HG03457 (cell line): ENCODE measurements around the gene MAPKAP1.

Experiments
- ATAC-seq: cut with Tn5 transposase; IDR thresholded peaks from one replicate; pipeline ENCODE4 v1.9.1; 2021; ENCODE audit warnings: moderate number of reproducible peaks; ENCODE audit not compliant: unreplicated experiment

Gene MAPKAP1

GRCh38 chr9:125679597-125680189 is 27.3 kb downstream of the MAPKAP1 start:
- ATAC-seq: no peak

- ATAC-seq: no peak
Measured at GRCh38 chr9:125674981-125675973, 31.7 kb downstream of the MAPKAP1 start.

GRCh38 chr9:125672876-125673275 is 34.1 kb downstream of the MAPKAP1 start:
- no peak for ATAC-seq

- no peak for ATAC-seq
Measured at GRCh38 chr9:125663127-125663526, 43.9 kb downstream of the MAPKAP1 start.

- ATAC-seq: no peak
Measured at GRCh38 chr9:125660557-125660956, 46.5 kb downstream of the MAPKAP1 start.

GRCh38 chr9:125659954-125660353 is 47.1 kb downstream of the MAPKAP1 start:
- no peak for ATAC-seq

- no peak for ATAC-seq
Measured at GRCh38 chr9:125659201-125659840, 47.7 kb downstream of the MAPKAP1 start.

GRCh38 chr9:125656560-125656959 is 50.4 kb downstream of the MAPKAP1 start:
- ATAC-seq: no peak

GRCh38 chr9:125655691-125656410 is 51.2 kb downstream of the MAPKAP1 start:
- no peak for ATAC-seq

- no peak for ATAC-seq
Measured at GRCh38 chr9:125655066-125655633, 51.9 kb downstream of the MAPKAP1 start.

GRCh38 chr9:125654121-125654520 is 52.9 kb downstream of the MAPKAP1 start:
- ATAC-seq: no peak

- no peak for ATAC-seq
Measured at GRCh38 chr9:125653325-125653724, 53.7 kb downstream of the MAPKAP1 start.

- no peak for ATAC-seq
Measured at GRCh38 chr9:125652759-125653158, 54.2 kb downstream of the MAPKAP1 start.

- ATAC-seq: no peak
Measured at GRCh38 chr9:125652233-125652594, 54.8 kb downstream of the MAPKAP1 start.

GRCh38 chr9:125651576-125652232 is 55.3 kb downstream of the MAPKAP1 start:
- no peak for ATAC-seq

GRCh38 chr9:125650271-125650737 is 56.7 kb downstream of the MAPKAP1 start:
- ATAC-seq: peak; percentile 55

- no peak for ATAC-seq
Measured at GRCh38 chr9:125649826-125650225, 57.2 kb downstream of the MAPKAP1 start.

- ATAC-seq: no peak
Measured at GRCh38 chr9:125649315-125649714, 57.7 kb downstream of the MAPKAP1 start.

GRCh38 chr9:125648294-125648693 is 58.7 kb downstream of the MAPKAP1 start:
- no peak for ATAC-seq

GRCh38 chr9:125646621-125647100 is 60.3 kb downstream of the MAPKAP1 start:
- ATAC-seq: no peak
